D721Med (cell line): ENCODE results near the gene E2F6.
A peak's percentile ranks its signal among the peaks of the same experiment; 100 is the strongest.

ENCODE experiments used
- DNase-seq: peaks from one replicate; pipeline ENCODE4 v3.0.0; 2011; ENCODE audit warnings: low spot score; ENCODE audit not compliant: insufficient read length
- FAIRE-seq: peaks from 2 replicates; lab custom pipeline; 2011; peaks lifted over from hg19 to GRCh38; lab: Jason Lieb, UNC
- CTCF ChIP-seq: IDR thresholded peaks from 2 replicates; pipeline ENCODE4 v1.5.1; 2012; ENCODE audit warnings: mild to moderate bottlenecking, control low read depth; ENCODE audit not compliant: insufficient read depth; ENCODE audit errors: missing control alignments

Gene E2F6

DNA sequence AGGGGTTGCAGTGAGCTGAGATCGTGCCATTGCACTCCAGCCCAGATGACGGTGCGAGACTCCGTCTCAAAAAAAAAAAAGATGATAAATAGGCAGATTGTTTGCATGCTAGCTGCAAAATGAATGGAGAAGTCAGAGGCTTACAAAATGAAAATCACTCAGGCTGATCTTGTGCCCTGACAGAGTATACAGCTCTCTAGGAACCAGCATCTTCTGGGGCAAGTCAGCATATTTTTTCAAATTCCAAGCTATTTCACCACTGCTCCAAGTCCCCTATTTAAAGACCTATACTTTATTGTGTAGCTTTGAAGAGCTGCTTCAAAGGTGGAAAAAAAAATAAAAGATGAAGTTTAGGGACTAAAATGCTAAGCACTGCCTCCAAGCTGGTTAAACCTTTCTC is 6.1 kb downstream of the E2F6 start:
- FAIRE-seq: no peak
- TF ChIP-seq CTCF: no peak

GRCh38 chr2:11458753-11459152 is 7.2 kb downstream of the E2F6 start:
- no peak for TF ChIP-seq CTCF
- DNase-seq (no peak), FAIRE-seq (no peak)

More for the DNA sequence above, 6.1 kb downstream of the E2F6 start:
- DNase-seq: no peak

DNA sequence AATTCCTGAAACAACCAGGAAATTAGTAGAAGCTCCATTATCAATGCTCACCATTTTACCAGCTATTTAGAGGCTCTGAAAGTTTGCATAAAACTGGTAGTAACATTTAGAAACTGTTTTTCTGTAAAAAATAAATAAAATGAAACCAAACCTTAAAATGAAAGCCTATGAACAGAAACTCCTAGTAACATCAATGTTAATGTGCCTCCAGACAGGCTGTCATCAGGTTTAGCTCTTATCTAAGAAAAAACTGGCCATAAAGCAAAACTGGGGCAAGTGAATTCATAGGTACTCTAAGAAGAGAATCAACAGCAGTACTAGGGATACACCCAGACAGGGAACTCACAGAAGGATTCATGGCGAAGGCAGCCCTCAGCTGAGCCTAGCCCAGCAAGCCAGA is 8.0 kb downstream of the E2F6 start:
- DNase-seq: no peak
- no peak for FAIRE-seq
- TF ChIP-seq CTCF: no peak

DNA sequence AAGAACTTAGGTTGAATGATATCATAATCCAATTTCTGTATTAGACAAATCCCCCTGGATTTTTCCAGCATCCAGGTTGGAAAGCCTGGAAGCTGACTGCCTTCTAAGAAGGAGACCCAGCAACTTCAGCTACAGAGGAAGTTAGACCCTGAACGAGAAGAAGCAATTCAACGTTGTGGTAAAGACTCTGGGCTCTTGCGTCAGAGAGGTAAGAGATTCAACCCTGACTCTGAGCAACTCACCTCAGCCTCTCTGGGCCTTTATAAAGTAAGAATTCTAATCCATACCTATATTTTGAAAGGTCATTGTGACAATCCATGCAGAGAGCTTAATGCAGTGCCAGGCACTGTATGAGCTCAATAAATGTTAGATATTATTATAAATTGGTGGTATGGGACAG is 9.7 kb downstream of the E2F6 start:
- no peak for FAIRE-seq
- DNase-seq: no peak
- no peak for TF ChIP-seq CTCF

DNA sequence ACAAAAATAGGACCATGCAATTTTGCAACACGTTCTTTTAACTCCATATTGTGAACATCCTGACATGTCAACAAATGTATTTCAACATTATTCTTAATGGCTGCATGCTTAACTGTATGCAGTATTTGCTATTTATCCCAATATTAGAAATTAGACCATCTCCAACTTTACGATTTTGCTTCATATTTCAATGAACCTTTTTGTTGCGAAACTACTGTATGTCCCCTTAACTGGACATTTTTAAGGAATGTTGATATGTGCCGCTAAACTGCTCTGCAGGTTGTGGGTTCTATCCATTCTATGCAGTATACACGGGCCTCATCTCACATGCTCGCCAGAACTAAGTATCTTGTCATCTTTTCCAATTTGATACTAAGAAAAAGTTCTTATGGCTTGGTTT is 11.1 kb downstream of the E2F6 start:
- no peak for DNase-seq
- FAIRE-seq: no peak
- TF ChIP-seq CTCF: no peak

DNA sequence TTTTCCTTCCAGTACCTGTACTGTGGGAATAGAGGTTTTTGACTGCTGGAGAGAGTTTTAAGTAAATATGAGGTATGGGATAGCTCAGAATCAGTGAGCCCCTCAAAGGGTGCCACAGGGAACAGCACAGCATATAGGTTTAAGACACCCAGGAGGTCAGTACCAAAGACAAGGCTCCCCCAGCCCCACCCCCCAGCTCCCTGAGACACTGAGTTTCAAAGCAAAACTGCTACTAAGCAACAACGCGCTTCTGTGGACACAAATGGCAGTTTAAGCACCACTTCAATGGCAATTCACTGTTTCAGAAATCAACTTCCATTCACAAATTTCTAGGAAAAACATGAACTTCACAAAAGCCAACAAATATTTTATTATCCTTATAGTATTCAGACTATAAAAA is 15.2 kb downstream of the E2F6 start:
- no peak for FAIRE-seq
- no peak for DNase-seq

DNA sequence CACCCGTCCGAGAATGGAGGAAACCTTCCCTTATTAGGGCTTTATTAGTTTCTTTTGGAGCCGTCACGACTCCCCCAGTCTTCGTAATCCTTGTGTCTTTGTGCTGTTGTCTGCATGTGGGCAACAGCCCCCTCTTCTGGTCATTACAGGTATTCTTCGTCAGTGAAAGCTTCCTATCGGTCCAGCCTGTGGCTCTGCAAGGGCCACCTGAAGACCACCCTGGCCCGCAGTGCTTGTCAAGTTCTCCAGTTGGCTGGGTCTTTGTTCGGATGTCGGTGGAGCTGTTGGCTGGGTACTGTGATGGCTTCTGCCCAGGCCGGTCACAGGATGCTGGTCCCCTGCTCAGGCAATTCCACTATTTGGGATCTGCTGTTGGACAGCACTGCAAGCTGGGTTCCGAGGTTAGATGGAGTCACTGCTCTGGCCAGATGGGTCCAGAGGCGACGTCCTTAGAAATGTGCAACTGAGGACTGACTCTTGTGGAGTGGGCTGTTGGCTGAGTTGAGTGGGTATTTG is 19.2 kb downstream of the E2F6 start:
- TF ChIP-seq CTCF: peak; percentile 57
- DNase-seq (no peak), FAIRE-seq (no peak)

More for the DNA sequence above, 15.2 kb downstream of the E2F6 start:
- TF ChIP-seq CTCF: no peak
